ENCODE measurements around the gene INSYN2B.

GRCh38 chr5:169837686-169838085 is 142.6 kb downstream of the INSYN2B start:
- TF ChIP-seq CTCF (IDR thresholded peaks at IDR 0.05; ENCODE audit: insufficient read depth, low read length, poor library complexity, severe bottlenecking) (no peak), EZH2phosphoT487 (conservative IDR thresholded peaks at IDR 0.05; ENCODE audit: low read length) (no peak)
